ENCODE measurements around the gene SELP. TPM values are rescaled to one million over a fixed set of nuclear protein-coding genes. Genes with fewer than 3 reads are reported as not detected.

Gene SELP
- polyA plus RNA-seq, 1 experiment, result not detected

GRCh38 chr1:169631249-169631648, 1.3 kb upstream of the SELP start:
- CTCF ChIA-PET, result no interaction called here
- H3K9me3 ChIP-seq (ENCODE audit: control insufficient read depth, insufficient read depth, low read length), result 0 out of 2 replicates have a peak, but pooled peaks cover 3% of the 10 kb centered on the region
- no peak overlapping the region for H3K27ac ChIP-seq (ENCODE audit: low read depth, low read length)
- DNase-seq (ENCODE audit: low read depth, low spot score), result no peak
- H3K27me3 ChIP-seq (ENCODE audit: control insufficient read depth, insufficient read depth, low read length), result no peaks in the 10 kb centered on the region
- no peak for TF ChIP-seq CTCF (IDR thresholded peaks at IDR 0.05; ENCODE audit: low read depth, low read length)
- POLR2A ChIA-PET, result no interaction called here
- no peak overlapping the region for H3K4me3 ChIP-seq (ENCODE audit: low read depth, low read length)

DNA sequence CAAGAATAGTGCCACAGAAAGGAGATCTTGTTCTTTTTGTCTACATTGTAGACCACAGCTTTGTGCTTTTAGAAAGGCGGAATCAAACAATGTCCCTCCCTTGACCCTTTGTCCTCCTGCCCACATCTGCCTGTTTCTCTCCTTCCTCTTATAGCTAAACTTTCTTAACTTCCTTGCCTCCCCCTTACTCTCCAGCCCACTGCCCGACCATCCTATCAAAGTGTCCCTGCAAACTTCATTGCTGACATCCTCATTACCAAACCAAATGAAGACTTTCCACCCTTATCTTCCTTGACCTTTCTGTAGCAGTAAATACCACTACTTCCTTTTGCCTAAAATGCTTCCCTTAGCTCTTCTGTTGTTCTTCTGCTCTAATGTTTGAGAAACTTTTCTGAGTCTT, 5.0 kb downstream of the SELP start:
- DNase-seq (ENCODE audit: low read depth, low spot score), result no peak
- H3K4me3 ChIP-seq (ENCODE audit: low read depth, low read length), result no peak overlapping the region
- no peaks in the 10 kb centered on the region for H3K9me3 ChIP-seq (ENCODE audit: control insufficient read depth, insufficient read depth, low read length)
- H3K27me3 ChIP-seq (ENCODE audit: control insufficient read depth, insufficient read depth, low read length), result no peaks in the 10 kb centered on the region
- POLR2A ChIA-PET, result no interaction called here
- no peak overlapping the region for H3K27ac ChIP-seq (ENCODE audit: low read depth, low read length)
- TF ChIP-seq CTCF (IDR thresholded peaks at IDR 0.05; ENCODE audit: low read depth, low read length), result no peak
- CTCF ChIA-PET, result no interaction called here

- CTCF ChIA-PET, result no interaction called here
- POLR2A ChIA-PET, result no interaction called here
- TF ChIP-seq CTCF (IDR thresholded peaks at IDR 0.05; ENCODE audit: low read depth, low read length), result no peak
Observed at GRCh38 chr1:169624122-169624521, 5.8 kb downstream of the SELP start.

GRCh38 chr1:169623132-169623926, 6.6 kb downstream of the SELP start:
- POLR2A ChIA-PET, result no interaction called here
- Histone ChIP-seq H3K9me3 (ENCODE audit: control insufficient read depth, insufficient read depth, low read length) (no peaks in the 10 kb centered on the region), H3K4me3 (ENCODE audit: low read depth, low read length) (no peak overlapping the region), H3K27me3 (ENCODE audit: control insufficient read depth, insufficient read depth, low read length) (no peaks in the 10 kb centered on the region), H3K27ac (ENCODE audit: low read depth, low read length) (no peak overlapping the region)
- no peak for TF ChIP-seq CTCF (IDR thresholded peaks at IDR 0.05; ENCODE audit: low read depth, low read length)
- CTCF ChIA-PET, result no interaction called here
- no peak for DNase-seq (ENCODE audit: low read depth, low spot score)

More at GRCh38 chr1:169624122-169624521, 5.8 kb downstream of the SELP start:
- Histone ChIP-seq H3K27me3 (ENCODE audit: control insufficient read depth, insufficient read depth, low read length) (no peaks in the 10 kb centered on the region), H3K4me3 (ENCODE audit: low read depth, low read length) (no peak overlapping the region), H3K9me3 (ENCODE audit: control insufficient read depth, insufficient read depth, low read length) (no peaks in the 10 kb centered on the region), H3K27ac (ENCODE audit: low read depth, low read length) (no peak overlapping the region)
- no peak for DNase-seq (ENCODE audit: low read depth, low spot score)

- Histone ChIP-seq H3K27me3 (ENCODE audit: control insufficient read depth, insufficient read depth, low read length) (no peaks in the 10 kb centered on the region), H3K4me3 (ENCODE audit: low read depth, low read length) (no peak overlapping the region), H3K27ac (ENCODE audit: low read depth, low read length) (no peak overlapping the region), H3K9me3 (ENCODE audit: control insufficient read depth, insufficient read depth, low read length) (no peaks in the 10 kb centered on the region)
- no peak for DNase-seq (ENCODE audit: low read depth, low spot score)
- TF ChIP-seq CTCF (IDR thresholded peaks at IDR 0.05; ENCODE audit: low read depth, low read length), result no peak
- POLR2A ChIA-PET, result no interaction called here
- CTCF ChIA-PET, result no interaction called here
Observed at GRCh38 chr1:169620565-169620964, 9.4 kb downstream of the SELP start.
